GM12801 (cell line): ENCODE results near the gene CLASRP.

Experiments
- TF ChIP-seq, protein P1 (sequence below): IDR thresholded peaks from one replicate; pipeline ENCODE4 v1.5.1; 2011; ENCODE audit warnings: control low read depth; ENCODE audit not compliant: insufficient read length; ENCODE audit errors: extremely low read depth

The CLASRP gene

DNA sequence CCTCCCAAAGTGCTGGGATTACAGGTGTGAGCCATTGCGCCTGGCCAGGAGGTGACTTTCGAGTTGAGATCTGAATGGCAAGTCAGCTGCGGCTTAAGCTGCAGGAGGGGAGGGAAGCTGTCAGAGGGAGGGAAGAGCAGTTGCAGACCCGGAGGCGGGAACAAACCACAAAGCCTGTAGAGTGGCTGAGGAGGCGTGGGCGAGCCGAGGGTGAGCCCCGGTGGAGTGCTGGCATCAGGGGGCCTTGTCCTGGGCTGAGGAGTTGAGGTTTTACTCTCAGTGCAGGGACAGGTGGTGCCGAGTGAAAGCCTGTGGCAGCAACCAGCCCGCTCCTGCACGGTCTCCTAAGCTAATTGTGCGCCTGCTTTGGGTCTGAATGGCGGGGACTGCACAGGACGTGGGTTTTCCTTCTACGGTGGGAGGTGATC lies 78.3 kb downstream of the CLASRP start:
- TF ChIP-seq, protein P1, sequence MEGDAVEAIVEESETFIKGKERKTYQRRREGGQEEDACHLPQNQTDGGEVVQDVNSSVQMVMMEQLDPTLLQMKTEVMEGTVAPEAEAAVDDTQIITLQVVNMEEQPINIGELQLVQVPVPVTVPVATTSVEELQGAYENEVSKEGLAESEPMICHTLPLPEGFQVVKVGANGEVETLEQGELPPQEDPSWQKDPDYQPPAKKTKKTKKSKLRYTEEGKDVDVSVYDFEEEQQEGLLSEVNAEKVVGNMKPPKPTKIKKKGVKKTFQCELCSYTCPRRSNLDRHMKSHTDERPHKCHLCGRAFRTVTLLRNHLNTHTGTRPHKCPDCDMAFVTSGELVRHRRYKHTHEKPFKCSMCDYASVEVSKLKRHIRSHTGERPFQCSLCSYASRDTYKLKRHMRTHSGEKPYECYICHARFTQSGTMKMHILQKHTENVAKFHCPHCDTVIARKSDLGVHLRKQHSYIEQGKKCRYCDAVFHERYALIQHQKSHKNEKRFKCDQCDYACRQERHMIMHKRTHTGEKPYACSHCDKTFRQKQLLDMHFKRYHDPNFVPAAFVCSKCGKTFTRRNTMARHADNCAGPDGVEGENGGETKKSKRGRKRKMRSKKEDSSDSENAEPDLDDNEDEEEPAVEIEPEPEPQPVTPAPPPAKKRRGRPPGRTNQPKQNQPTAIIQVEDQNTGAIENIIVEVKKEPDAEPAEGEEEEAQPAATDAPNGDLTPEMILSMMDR: no peak

DNA sequence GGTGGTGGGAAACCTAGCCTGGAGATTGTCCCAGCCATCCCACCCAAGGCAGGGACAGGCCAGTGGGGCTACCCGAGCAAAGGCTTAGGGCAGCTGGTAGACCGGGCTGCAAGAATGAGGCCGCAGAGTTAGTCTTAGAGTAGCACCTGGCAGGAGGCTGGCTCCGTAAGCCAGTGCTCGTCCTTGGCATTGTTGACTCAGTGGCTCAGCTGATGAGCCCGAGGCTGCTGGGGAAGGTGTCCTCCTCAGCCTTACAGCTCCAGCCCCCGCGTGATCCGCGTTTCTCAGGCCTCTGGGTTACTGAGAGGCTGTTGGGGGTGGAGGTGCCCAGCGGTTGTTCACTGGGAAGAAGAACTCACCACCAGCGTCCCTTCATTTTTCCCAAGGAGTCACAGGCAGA lies 78.8 kb downstream of the CLASRP start:
- TF ChIP-seq, protein P1: no peak

DNA sequence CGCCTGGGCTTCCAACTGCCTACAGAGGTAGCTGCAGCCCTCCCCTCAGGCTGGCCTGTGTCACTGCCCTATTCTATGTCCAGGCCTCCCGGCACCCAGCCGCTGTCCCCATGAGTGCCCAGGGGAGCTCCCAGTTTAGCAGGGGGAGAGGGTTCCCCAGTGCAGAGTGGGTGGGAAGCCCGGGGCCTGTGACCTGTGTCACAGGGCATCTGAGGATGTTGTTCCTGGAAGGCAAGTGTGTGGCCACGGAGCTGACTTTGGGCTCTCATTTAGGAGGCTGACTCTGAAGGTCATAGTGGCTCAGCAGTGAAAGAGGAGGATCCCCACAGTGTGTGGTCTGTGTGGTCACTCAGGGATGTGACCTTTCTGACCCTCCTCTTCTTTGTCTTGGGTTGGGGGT lies 79.3 kb downstream of the CLASRP start:
- TF ChIP-seq, protein P1: no peak

DNA sequence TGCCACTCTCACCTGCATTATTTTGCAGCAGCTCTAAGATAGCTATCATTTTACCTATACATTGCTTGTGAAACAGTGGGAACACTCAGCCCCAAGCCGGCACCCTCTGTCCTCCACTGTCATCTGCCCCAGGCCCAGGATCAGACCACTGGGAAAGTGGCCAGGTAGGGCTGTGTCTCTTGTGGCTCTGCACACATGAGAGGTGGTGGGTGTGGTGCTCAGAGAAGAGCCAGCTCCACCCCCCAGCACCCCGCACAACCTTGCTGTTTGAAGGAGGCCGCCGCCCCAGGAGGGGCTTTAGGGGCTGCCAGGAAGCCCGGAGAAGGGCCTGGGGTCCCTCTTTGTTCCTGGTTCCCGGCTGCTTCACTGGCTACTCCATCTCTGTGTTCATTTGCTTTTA lies 80.7 kb downstream of the CLASRP start:
- TF ChIP-seq, protein P1: no peak
